Fibroblast of mammary gland (primary cell): ENCODE measurements around the gene ILRUN.

Experiments used
- DNase-seq: peaks from one replicate; pipeline ENCODE4 v3.0.0-alpha.2; 2010; ENCODE audit warnings: low read depth
- H3K4me3 ChIP-seq: 2 replicates; pipeline ENCODE4 v1.5.1; 2011; ENCODE audit warnings: low read depth, mild to moderate bottlenecking, low read length, moderate library complexity; ENCODE audit not compliant: control insufficient read depth
- CTCF ChIP-seq: conservative IDR thresholded peaks from 2 replicates; pipeline ENCODE4 v1.5.1; 2011; ENCODE audit warnings: low read depth, low read length, inconsistent platforms; ENCODE audit not compliant: control insufficient read depth, insufficient read depth

The ILRUN gene

DNA sequence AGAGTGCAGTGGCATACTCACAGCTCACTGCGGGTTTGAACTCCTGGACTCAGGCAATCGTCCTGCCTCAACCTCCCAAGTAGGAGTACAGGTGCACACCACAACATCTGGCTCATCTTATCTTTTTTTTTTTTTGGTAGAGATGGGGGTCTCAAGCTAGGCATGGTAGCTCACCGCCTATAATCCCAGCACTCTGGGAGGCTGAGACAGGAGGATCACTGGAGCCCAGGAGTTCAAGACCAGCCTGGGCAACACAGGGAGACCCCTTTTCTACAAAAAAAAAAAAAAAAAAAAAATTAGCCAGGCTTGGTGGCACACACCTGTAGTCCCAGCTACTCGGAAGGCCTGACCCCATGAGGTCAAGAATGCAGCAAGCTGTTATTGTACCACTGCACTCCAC, 31.5 kb downstream of the ILRUN start:
- no peak for DNase-seq
- H3K4me3 ChIP-seq = no peak overlapping the region
- TF ChIP-seq CTCF = no peak

GRCh38 chr6:34664256-34664971, 32.2 kb downstream of the ILRUN start:
- TF ChIP-seq CTCF = no peak
- peak; percentile 57 for DNase-seq
- H3K4me3 ChIP-seq = no peak overlapping the region

- no peak for DNase-seq
- no peak overlapping the region for H3K4me3 ChIP-seq
- no peak for TF ChIP-seq CTCF
These were observed 32.7 kb downstream of the ILRUN start for GRCh38 chr6:34663831-34664255.

GRCh38 chr6:34663371-34663770, 33.2 kb downstream of the ILRUN start:
- no peak overlapping the region for H3K4me3 ChIP-seq
- DNase-seq = no peak
- no peak for TF ChIP-seq CTCF

DNA sequence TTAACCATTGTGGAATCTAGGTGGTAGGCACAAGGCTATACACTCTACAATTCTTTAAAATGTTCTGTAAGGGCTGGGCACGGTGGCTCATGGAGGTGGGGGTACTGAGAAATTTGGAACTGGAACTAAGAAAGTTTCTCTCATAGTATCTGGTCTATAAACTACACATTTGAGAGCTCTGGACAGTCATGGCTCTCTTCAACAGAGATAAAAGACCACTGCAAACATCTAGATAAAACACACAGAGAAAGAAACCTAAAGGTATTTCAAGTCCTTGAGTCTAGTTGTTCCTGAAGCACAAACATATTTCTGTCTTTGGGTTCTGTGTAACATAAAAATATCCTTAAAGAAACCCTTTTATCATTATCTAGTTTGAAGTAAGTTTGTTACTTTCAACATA, 35.2 kb downstream of the ILRUN start:
- H3K4me3 ChIP-seq = no peak overlapping the region
- TF ChIP-seq CTCF = no peak
- DNase-seq = no peak

- H3K4me3 ChIP-seq = no peak overlapping the region
- no peak for TF ChIP-seq CTCF
- DNase-seq = no peak
These were observed 37.8 kb downstream of the ILRUN start for GRCh38 chr6:34658605-34659265.

- peak; percentile 64 for DNase-seq
- peak overlapping the region; percentile 60 for H3K4me3 ChIP-seq
These were observed 38.5 kb downstream of the ILRUN start for GRCh38 chr6:34657979-34658480.
